COLO829 (cell line): ENCODE data around the gene NAALADL1.
"Not testable (repeated sequence)": the region's sequence is repeated elsewhere in the genome, so short reads cannot be mapped to it uniquely, and the experiment has no call there.

ENCODE experiments used
- DNase-seq: peaks from one replicate; pipeline ENCODE4 v3.0.0; 2012; ENCODE audit warnings: low spot score

Gene NAALADL1

DNA sequence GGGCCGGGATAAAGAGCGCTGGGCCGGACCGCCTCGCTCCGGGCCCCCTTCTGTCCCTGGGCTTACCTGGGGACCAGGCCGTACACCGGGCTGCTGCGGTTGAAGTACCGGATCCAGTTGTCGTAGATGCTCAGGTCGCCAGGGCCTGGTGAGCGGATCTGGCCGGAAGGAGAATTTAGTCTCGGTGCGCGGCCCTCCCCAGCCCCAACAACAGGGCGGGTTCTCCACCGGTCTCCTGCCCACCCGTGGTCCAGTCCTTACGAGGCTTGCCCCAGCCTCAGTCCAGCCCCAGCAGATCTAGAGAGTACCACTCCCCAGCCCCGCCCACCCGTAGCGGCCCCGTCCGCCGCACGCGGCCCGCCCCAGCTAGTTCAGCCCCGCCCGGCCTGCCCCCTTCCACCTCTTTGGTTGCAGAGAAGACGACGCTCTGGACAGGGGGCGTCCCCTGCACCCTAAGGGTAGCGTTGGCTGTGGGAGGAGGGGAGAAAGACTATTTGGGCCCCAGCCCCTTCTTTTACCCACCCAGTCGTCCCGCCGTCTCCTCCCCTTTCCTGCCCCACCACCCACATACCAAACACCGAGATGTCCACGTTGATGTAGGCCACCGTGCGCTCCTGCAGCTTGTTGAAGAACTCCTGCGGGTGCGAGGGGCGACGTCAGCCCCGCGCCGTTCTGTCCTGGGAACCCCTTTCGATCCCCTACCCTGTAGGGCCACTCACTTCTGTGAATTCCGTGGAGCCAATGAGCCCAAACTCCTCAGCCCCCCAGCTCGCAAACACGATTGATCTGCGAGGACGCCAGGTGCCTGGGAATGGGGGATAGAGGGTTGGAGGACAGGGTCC lies 10.6 kb downstream of the NAALADL1 start:
- no peak for DNase-seq

DNA sequence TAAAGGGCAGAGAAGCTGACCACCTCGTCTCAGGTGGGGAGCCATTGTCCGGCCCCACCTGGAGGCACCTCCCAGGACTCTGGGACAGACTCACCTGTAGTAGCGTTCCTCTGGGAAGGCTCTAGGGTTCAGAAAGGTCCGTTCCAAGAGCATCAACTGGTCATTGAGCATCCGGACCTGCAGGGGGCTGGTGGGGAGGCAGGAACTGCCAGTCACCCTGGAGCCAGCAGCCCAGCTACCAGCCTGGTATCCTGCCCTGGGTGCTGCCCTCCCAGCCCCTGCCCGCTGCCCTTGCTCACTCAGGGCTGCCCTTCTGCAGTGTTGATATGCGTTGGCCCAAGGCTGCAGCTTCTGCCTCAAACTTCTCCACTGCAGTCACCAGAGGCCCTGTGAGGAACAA lies 12.6 kb downstream of the NAALADL1 start:
- no peak for DNase-seq

GRCh38 chr11:65045061-65045460 lies 13.3 kb downstream of the NAALADL1 start:
- no peak for DNase-seq

- no peak for DNase-seq
Measured at GRCh38 chr11:65043881-65044501, 14.4 kb downstream of the NAALADL1 start.

GRCh38 chr11:65042891-65043290 lies 15.5 kb downstream of the NAALADL1 start:
- no peak for DNase-seq

DNA sequence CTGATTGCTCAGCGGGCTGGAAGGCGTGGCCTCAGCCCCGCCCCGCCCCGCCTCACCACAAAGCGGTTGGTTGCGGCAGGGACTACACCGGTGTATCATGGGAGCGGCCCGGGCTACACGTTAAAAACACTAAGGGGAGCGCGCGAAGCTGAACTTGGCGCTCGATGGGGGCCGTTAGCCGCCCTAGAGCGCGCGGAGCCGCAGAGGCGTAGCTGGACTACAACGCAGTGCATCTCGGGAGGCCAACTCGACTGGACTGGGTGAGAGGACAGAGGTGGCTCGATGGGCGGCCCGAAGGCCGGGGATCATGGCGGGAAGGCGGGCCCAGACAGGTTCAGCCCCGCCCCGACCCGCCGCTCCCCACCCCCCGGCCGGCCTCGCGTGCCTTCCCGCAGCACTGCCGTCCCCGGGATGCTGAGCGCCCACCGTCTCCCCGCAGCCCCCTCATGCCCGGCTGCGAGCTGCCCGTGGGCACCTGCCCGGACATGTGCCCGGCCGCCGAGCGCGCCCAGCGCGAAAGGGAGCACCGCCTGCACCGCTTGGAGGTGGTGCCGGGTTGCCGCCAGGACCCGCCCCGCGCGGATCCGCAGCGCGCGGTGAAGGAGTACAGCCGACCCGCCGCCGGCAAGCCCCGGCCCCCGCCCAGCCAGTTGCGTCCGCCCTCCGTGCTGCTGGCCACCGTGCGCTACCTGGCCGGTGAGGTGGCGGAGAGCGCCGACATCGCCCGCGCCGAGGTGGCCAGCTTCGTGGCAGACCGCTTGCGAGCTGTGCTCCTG lies 17.3 kb downstream of the NAALADL1 start, which contains the start of gene SAC3D1:
Gene SAC3D1 (plus strand): TSS at position 364 of the 776 bp plus-strand sequence. CDS start 83 bp downstream, at position 447.
- DNase-seq, result peak; percentile 95

DNA sequence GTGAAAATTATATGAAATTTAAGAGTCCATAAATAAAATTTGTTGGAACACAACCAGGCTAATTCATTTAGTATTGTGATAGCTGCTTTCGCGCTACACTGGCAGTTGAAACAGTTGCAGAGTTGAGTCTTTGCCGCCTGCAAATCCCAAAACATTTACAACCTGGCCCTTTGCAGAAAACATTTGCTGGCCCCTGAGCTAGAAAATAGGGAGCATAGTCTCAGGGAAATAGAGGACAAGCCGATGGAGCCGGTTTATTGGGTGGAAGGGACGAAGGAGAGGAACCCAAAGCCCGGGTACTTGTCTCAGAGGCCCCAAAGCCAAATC lies 17.9 kb downstream of the NAALADL1 start:
- no peak for DNase-seq

- no peak for DNase-seq
Measured at GRCh38 chr11:65036931-65037330, 21.4 kb downstream of the NAALADL1 start.

- DNase-seq, result no peak
Measured at GRCh38 chr11:65035579-65035978, 22.8 kb downstream of the NAALADL1 start.

DNA sequence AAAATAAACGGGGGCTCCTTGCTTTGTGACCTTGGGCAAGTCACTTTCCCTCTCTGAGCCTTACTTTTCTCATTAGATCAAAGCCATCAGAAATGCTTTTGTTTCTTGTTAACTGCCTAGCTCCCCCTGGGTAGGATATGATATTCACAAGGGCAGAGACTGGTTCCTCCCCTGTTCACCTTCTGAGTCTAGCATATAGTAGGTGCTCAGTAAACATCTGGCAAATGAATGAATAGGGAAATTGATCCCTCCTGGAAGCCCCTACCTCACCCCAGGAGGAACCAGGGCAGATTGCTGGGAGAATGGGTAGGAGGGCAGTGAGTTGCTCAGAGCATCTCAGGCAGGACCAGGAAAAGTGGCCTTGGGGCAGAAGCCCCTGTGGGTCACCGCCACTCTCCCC lies 23.9 kb downstream of the NAALADL1 start:
- DNase-seq, result no peak

DNA sequence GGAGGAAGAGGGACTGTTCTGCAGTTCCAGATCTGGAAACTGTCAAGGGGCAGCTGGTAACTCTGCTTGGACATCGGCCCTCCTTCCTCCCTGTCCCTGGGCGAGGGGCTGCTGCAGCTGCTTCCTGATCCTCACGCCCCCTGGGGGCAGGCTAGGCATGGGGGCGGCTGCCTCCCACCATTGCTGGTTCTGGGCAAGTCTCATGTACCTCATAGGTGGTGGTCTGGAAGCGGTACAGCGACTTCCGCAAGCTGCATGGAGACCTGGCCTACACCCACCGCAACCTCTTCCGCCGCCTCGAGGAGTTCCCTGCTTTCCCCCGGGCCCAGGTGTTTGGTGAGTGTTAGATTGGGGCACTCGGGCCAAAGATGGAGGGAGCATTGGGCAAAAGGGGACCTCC lies 26.1 kb downstream of the NAALADL1 start:
- no peak for DNase-seq

- peak; percentile 93 for DNase-seq
Measured at GRCh38 chr11:65027213-65028067, 30.9 kb downstream of the NAALADL1 start, which contains the start of gene SNX15. SNX15 (plus strand) TSS chr11:65027439; CDS start chr11:65027538, 99 bp downstream.

DNA sequence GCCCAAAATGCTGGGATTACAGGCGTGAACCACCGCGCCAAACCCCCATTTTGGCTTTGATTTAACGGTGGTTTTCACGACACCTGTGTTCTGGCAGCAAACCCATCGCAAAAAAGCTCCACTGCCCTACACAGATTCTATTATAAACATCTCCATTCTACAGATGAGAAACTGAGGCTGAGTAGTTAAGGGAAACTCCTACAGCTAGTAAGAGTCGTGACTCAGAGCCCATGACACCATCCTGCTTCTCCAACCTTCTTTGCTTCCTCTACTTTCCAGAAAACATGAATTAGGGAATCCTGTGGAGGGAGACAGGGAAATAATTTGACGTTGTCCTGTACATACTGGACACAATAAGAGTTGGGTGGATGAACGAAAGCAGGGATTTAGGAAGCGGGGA lies 31.5 kb downstream of the NAALADL1 start:
- DNase-seq, result no peak

- not testable (repeated sequence) for DNase-seq
Measured at GRCh38 chr11:65023502-65023901, 34.9 kb downstream of the NAALADL1 start.

GRCh38 chr11:65021509-65021908 lies 36.8 kb downstream of the NAALADL1 start:
- DNase-seq, result no peak

GRCh38 chr11:65021003-65021402 lies 37.4 kb downstream of the NAALADL1 start:
- DNase-seq, result no peak

- DNase-seq, result no peak
Measured at GRCh38 chr11:65019824-65020223, 38.5 kb downstream of the NAALADL1 start.

- no peak for DNase-seq
Measured at GRCh38 chr11:65017937-65018336, 40.4 kb downstream of the NAALADL1 start.

- no peak for DNase-seq
Measured at GRCh38 chr11:65016705-65017104, 41.6 kb downstream of the NAALADL1 start.

- no peak for DNase-seq
Measured at GRCh38 chr11:65014726-65015227, 43.6 kb downstream of the NAALADL1 start.

DNA sequence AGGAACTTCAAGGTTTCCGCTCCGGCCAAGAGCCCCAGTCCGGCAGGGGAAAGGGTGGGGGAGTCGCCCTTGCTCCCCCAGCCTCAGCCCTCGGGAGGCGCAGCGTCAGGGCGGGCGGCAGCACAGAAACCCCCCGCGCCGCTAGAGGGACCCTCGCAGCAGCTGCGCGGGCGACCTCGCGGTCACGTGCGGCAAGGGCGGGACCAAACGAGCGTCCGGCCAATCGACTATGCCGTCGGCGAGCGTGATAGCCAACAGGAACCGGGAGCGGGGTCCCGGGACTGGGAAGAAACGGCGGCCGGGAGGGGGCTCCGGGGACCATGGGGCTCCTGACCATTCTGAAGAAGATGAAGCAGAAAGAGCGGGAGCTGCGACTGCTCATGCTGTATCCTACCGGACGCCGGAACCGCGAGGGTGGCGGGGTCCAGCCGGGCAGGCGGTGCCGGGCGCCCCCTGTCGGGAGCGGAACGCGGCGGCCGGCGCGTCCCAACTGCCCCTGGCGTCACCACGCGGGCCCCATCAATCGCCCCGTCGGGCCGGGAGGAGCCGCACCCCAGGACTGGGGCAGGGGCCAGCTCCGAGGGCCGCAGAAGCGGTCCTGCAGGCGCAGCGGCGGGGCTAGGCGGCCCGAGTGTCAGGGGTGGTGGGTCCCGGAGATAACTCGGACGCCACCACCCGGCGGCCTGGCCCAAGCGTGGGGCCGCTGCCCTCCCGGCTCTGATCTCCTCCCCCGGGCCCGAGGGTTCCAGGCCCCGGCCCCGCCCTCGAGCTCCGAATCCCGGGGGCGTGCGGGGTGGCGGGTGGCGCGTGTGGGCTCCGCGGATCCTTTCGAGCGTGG lies 44.2 kb downstream of the NAALADL1 start, which contains the start of gene ARL2:
Gene ARL2 (plus strand): TSS at position 273 of the 838 bp plus-strand sequence. CDS start 48 bp downstream, at position 321.
- DNase-seq, result peak; percentile 81
